BJ (cell line): Measurements from ENCODE around the gene ERGIC1. TPM values are rescaled to one million over a fixed set of nuclear protein-coding genes. Genes with fewer than 3 reads are reported as not detected.

Experiments
- CTCF ChIA-PET: fragments of 350-600 bp; formaldehyde crosslinking; extraction: SDS; loops from one replicate; lab custom pipeline; 2021; ENCODE audit warnings: antibody characterized with exemption, inconsistent platforms; lab: Yijun Ruan, JAX
- POLR2A ChIA-PET: fragments of 300-600 bp; sonication (Branson Sonifier 250); formaldehyde crosslinking; extraction: SDS; loops from one replicate; lab custom pipeline; 2021; ENCODE audit warnings: antibody characterized with exemption; lab: Charles Lee
- DNase-seq: peaks from one replicate; pipeline ENCODE4 v3.0.0-alpha.2; 2011; ENCODE audit warnings: low read depth
- H3K27me3 ChIP-seq: 2 replicates; pipeline ENCODE4 v1.6.0; 2011; ENCODE audit warnings: low read length; ENCODE audit not compliant: control insufficient read depth, insufficient read depth
- H3K36me3 ChIP-seq: 2 replicates; pipeline ENCODE4 v1.5.1; 2011; ENCODE audit warnings: low read length; ENCODE audit not compliant: control insufficient read depth, insufficient read depth
- H3K4me3 ChIP-seq: 2 replicates; pipeline ENCODE4 v1.5.1; 2011; ENCODE audit warnings: low read depth, mild to moderate bottlenecking, control low read depth, low read length
- CTCF ChIP-seq: IDR thresholded peaks from 2 replicates; pipeline ENCODE4 v1.5.1; 2011; ENCODE audit warnings: low read depth, mild to moderate bottlenecking, control low read depth, inconsistent platforms, low read length, moderate library complexity; ENCODE audit not compliant: insufficient read depth
- polyA plus RNA-seq: library from polyadenylated mRNA; depleted of rRNA; stranded (reverse); fragments of >200 nt; gene quantifications from 2 replicates; pipeline ENCODE4 v1.2.3, GENCODE V29; 2011

The ERGIC1 gene
- polyA plus RNA-seq, 1 experiment, result 216 TPM

GRCh38 chr5:172919525-172920446 is 85.7 kb downstream of the ERGIC1 start:
- H3K4me3 ChIP-seq, result no peak overlapping the region
- H3K36me3 ChIP-seq, result peaks cover 36% of the 10 kb centered on the region
- no peaks in the 10 kb centered on the region for H3K27me3 ChIP-seq
- DNase-seq, result no peak
- POLR2A ChIA-PET, result interaction anchor here (1.0 kb wide), 1 partner anchor 149 kb away, joined by 7 read pairs; the partner anchor contains the start of gene DUSP1
- CTCF ChIA-PET, result interaction anchor here (1.2 to 2.6 kb wide), 4 partner anchors 9 to 206 kb away, joined by 3 to 12 read pairs (median 6); no protein-coding TSS in a partner anchor
- TF ChIP-seq CTCF, result no peak

GRCh38 chr5:172920447-172920849 is 86.4 kb downstream of the ERGIC1 start:
- DNase-seq, result peak; percentile 82
- POLR2A ChIA-PET, result interaction anchor here (1.0 kb wide), 1 partner anchor 149 kb away, joined by 7 read pairs; the partner anchor contains the start of gene DUSP1
- CTCF ChIA-PET, result interaction anchor here (1.2 to 2.6 kb wide), 4 partner anchors 9 to 207 kb away, joined by 3 to 12 read pairs (median 6); no protein-coding TSS in a partner anchor
- Histone ChIP-seq H3K4me3 (no peak overlapping the region), H3K27me3 (no peaks in the 10 kb centered on the region), H3K36me3 (peaks cover 32% of the 10 kb centered on the region)
- TF ChIP-seq CTCF, result no peak

- H3K27me3 ChIP-seq, result no peaks in the 10 kb centered on the region
- peaks cover 27% of the 10 kb centered on the region for H3K36me3 ChIP-seq
- POLR2A ChIA-PET, result interaction anchor here (1.0 kb wide), 1 partner anchor 150 kb away, joined by 7 read pairs; the partner anchor contains the start of gene DUSP1
- no peak for TF ChIP-seq CTCF
- no peak for DNase-seq
- CTCF ChIA-PET, result interaction anchor here (2.0 to 2.6 kb wide), 2 partner anchors 11 to 207 kb away, joined by 8 to 12 read pairs; no protein-coding TSS in a partner anchor
- H3K4me3 ChIP-seq, result no peak overlapping the region
These were observed 86.9 kb downstream of the ERGIC1 start for GRCh38 chr5:172920995-172921394.

GRCh38 chr5:172921906-172922305 is 87.9 kb downstream of the ERGIC1 start:
- peaks cover 27% of the 10 kb centered on the region for H3K36me3 ChIP-seq
- ChIA-PET CTCF (no interaction called here), POLR2A (interaction anchor here (0.9 kb wide), 1 partner anchor 86 kb away, joined by 4 read pairs; no protein-coding TSS in a partner anchor)
- H3K4me3 ChIP-seq, result no peak overlapping the region
- TF ChIP-seq CTCF, result no peak
- no peak for DNase-seq
- no peaks in the 10 kb centered on the region for H3K27me3 ChIP-seq

- no peak for DNase-seq
- ChIA-PET CTCF (interaction anchor here (0.8 to 24.0 kb wide), 2 partner anchors 206 to 214 kb away, joined by 3 to 441 read pairs; no protein-coding TSS in a partner anchor), POLR2A (no interaction called here)
- Histone ChIP-seq H3K27me3 (no peaks in the 10 kb centered on the region), H3K4me3 (no peak overlapping the region), H3K36me3 (peaks cover 23% of the 10 kb centered on the region)
- TF ChIP-seq CTCF, result no peak
These were observed 89.5 kb downstream of the ERGIC1 start for GRCh38 chr5:172923539-172923938.
